Measurements from ENCODE around the gene MPST.

MPST gene

DNA sequence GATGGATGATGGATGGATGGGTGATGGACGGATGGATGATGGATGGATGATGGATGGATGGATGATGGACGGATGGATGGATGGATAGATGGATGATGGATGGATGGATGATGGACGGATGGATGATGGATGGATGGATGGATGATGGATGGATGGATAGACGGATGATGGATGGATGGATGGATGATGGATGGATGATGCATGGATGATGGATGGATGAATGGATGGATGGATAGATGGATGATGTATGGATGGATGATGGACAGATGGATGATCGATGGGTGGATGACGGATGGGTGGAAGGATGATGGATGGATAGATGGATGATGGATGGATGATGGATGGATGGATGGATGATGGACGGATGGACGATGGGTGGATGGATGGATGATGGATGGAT lies 53.1 kb downstream of the MPST start:
- TF ChIP-seq FOXA1 (IDR thresholded peaks at IDR 0.05) (no peak), TARDBP (IDR thresholded peaks at IDR 0.05) (peak; percentile 84), SUZ12 (IDR thresholded peaks at IDR 0.05) (no peak), BHLHE40 (IDR thresholded peaks at IDR 0.05; ENCODE audit: borderline replicate concordance) (no peak), CTBP1 (IDR thresholded peaks at IDR 0.05; ENCODE audit: borderline replicate concordance) (peak; percentile 73), SP1 (IDR thresholded peaks at IDR 0.05) (no peak)
- TF ChIP-seq, protein P1, sequence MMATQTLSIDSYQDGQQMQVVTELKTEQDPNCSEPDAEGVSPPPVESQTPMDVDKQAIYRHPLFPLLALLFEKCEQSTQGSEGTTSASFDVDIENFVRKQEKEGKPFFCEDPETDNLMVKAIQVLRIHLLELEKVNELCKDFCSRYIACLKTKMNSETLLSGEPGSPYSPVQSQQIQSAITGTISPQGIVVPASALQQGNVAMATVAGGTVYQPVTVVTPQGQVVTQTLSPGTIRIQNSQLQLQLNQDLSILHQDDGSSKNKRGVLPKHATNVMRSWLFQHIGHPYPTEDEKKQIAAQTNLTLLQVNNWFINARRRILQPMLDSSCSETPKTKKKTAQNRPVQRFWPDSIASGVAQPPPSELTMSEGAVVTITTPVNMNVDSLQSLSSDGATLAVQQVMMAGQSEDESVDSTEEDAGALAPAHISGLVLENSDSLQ (IDR thresholded peaks at IDR 0.05) = peak; percentile 98
- no peak for DNase-seq (ENCODE audit: extremely low spot score)
- ChIA-PET POLR2A (no interaction called here), CTCF (no interaction called here)

DNA sequence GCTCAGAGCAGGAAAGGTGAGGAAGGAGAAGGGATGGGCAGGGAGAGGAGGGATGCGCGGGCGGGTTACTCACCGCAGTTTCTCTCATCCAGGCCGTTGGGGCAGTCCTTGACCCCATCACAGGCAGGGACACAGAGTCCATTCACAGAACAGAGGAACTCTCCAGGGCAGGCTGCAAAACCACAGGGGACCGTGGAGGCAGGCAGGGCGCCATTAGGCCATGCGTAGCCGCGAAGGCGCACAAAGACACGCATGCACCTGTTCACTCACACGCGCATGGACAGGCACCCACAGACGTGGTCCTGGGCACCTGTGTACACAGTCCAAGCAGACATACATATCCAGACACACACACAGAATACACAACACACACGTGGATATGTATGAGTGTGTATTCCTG lies 55.0 kb downstream of the MPST start:
- TF ChIP-seq, protein P1 (IDR thresholded peaks at IDR 0.05) = no peak
- TF ChIP-seq ARNT (IDR thresholded peaks at IDR 0.05) = no peak
- TF ChIP-seq FOXK2 (IDR thresholded peaks at IDR 0.05) = no peak
- TF ChIP-seq FOXM1 (IDR thresholded peaks at IDR 0.05; ENCODE audit: borderline replicate concordance) = no peak
- no peak for TF ChIP-seq SP1 (IDR thresholded peaks at IDR 0.05)
- no peak for TF ChIP-seq FOXA1 (IDR thresholded peaks at IDR 0.05)
- no peak for TF ChIP-seq CTBP1 (IDR thresholded peaks at IDR 0.05; ENCODE audit: borderline replicate concordance)
- ChIA-PET CTCF (no interaction called here), POLR2A (no interaction called here)
- no peak for DNase-seq (ENCODE audit: extremely low spot score)

DNA sequence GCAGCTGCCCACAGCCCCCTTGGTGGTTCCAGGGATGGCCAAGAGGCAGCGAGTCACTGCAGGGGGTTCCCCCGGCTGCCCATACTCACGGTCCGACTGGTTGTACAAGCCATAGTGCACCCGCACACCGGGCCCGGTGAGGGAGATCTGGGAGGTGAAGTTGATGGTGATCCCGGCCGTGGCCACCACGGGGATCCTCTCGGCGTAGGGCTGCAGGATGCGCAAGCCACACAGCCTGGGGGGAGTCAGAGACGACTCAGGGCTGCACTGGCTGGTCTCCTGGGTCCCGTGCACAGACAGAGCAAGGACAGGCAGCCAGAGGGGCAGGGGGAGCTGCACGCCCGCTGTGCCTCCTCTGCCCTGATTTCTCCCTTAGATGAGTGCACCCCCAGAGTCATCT lies 55.5 kb downstream of the MPST start:
- DNase-seq (ENCODE audit: extremely low spot score) = no peak
- TF ChIP-seq FOXM1 (IDR thresholded peaks at IDR 0.05; ENCODE audit: borderline replicate concordance) = no peak
- TF ChIP-seq SP1 (IDR thresholded peaks at IDR 0.05) = no peak
- TF ChIP-seq NFRKB (IDR thresholded peaks at IDR 0.05) = no peak
- no peak for TF ChIP-seq CTBP1 (IDR thresholded peaks at IDR 0.05; ENCODE audit: borderline replicate concordance)
- TF ChIP-seq TARDBP (IDR thresholded peaks at IDR 0.05) = no peak
- ChIA-PET CTCF (no interaction called here), POLR2A (interaction anchor here (1.7 kb wide), 1 partner anchor 125 kb away, joined by 4 read pairs; no protein-coding TSS in a partner anchor)

- ChIA-PET CTCF (no interaction called here), POLR2A (interaction anchor here (1.7 kb wide), 1 partner anchor 124 kb away, joined by 4 read pairs; no protein-coding TSS in a partner anchor)
- TF ChIP-seq FOXK2 (IDR thresholded peaks at IDR 0.05) (no peak), FOXA1 (IDR thresholded peaks at IDR 0.05) (no peak), ELF4 (IDR thresholded peaks at IDR 0.05) (no peak), L3MBTL2 (conservative IDR thresholded peaks at IDR 0.05) (no peak), TARDBP (IDR thresholded peaks at IDR 0.05) (no peak), ARNT (IDR thresholded peaks at IDR 0.05) (no peak)
- no peak for DNase-seq (ENCODE audit: extremely low spot score)
Measured at GRCh38 chr22:37075822-37076433, 56.4 kb downstream of the MPST start.

- no peak for TF ChIP-seq FOXA1 (IDR thresholded peaks at IDR 0.05)
- no peak for TF ChIP-seq LEF1 (IDR thresholded peaks at IDR 0.05; ENCODE audit: borderline replicate concordance)
- TF ChIP-seq TARDBP (IDR thresholded peaks at IDR 0.05) = no peak
- DNase-seq (ENCODE audit: extremely low spot score) = peak; percentile 91
- ChIA-PET POLR2A (no interaction called here), CTCF (interaction anchor here (0.7 kb wide), 1 partner anchor 13 kb away, joined by 5 read pairs; no protein-coding TSS in a partner anchor)
Measured at GRCh38 chr22:37077802-37078448, 58.4 kb downstream of the MPST start.

DNA sequence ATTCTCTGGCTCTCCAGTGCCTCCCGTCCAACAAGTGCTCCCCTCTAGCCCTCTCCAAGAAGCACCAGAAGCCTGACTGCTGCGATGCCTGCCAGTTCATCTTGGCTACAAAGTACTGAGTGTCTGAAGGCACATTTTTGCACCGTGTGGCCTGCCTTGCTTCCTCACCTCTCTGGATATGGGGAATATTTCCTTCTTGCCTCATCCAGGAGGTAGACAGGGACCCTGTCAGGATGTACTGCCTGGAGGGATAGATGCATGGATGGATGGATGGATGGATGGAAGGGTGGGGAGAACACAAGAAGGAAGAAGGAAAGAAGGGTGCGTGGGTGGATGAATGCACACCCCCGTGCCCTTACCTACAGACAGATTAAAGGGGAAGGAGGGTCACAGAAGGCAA lies 59.6 kb downstream of the MPST start:
- ChIA-PET CTCF (interaction anchor here (0.7 to 1.2 kb wide), 3 partner anchors 20 to 121 kb away, joined by 3 to 14 read pairs (median 4); no protein-coding TSS in a partner anchor), POLR2A (interaction anchor here (1.5 kb wide), 1 partner anchor 118 kb away, joined by 6 read pairs; no protein-coding TSS in a partner anchor)
- TF ChIP-seq SP1 (IDR thresholded peaks at IDR 0.05) (no peak), TARDBP (IDR thresholded peaks at IDR 0.05) (no peak), L3MBTL2 (conservative IDR thresholded peaks at IDR 0.05) (no peak), SUZ12 (IDR thresholded peaks at IDR 0.05) (no peak), ELF4 (IDR thresholded peaks at IDR 0.05) (no peak), ZNF384 (IDR thresholded peaks at IDR 0.05) (no peak), LEF1 (IDR thresholded peaks at IDR 0.05; ENCODE audit: borderline replicate concordance) (no peak), FOXK2 (IDR thresholded peaks at IDR 0.05) (no peak), NFRKB (IDR thresholded peaks at IDR 0.05) (no peak), FOXM1 (IDR thresholded peaks at IDR 0.05; ENCODE audit: borderline replicate concordance) (no peak), HDGF (IDR thresholded peaks at IDR 0.05; ENCODE audit: borderline replicate concordance) (no peak), BHLHE40 (IDR thresholded peaks at IDR 0.05; ENCODE audit: borderline replicate concordance) (no peak)
- TF ChIP-seq, protein P1 (IDR thresholded peaks at IDR 0.05) = no peak
- DNase-seq (ENCODE audit: extremely low spot score) = no peak
